MM.1S (cell line): Measurements from ENCODE around the gene LRRC56.

Experiments
- EZH2 ChIP-seq: fragments of 300-600 bp; sonication (generic); optimal IDR thresholded peaks from 2 replicates; pipeline ENCODE3; 2017; ENCODE audit warnings: low read depth, mild to moderate bottlenecking, antibody characterized with exemption, low read length, mixed read lengths
- TF ChIP-seq, protein P1 (sequence below): fragments of 300-600 bp; sonication (generic); IDR thresholded peaks from 2 replicates; pipeline ENCODE4 v1.5.1; 2016; ENCODE audit warnings: antibody characterized with exemption, low read length, mixed read lengths

- TF ChIP-seq, protein P1, sequence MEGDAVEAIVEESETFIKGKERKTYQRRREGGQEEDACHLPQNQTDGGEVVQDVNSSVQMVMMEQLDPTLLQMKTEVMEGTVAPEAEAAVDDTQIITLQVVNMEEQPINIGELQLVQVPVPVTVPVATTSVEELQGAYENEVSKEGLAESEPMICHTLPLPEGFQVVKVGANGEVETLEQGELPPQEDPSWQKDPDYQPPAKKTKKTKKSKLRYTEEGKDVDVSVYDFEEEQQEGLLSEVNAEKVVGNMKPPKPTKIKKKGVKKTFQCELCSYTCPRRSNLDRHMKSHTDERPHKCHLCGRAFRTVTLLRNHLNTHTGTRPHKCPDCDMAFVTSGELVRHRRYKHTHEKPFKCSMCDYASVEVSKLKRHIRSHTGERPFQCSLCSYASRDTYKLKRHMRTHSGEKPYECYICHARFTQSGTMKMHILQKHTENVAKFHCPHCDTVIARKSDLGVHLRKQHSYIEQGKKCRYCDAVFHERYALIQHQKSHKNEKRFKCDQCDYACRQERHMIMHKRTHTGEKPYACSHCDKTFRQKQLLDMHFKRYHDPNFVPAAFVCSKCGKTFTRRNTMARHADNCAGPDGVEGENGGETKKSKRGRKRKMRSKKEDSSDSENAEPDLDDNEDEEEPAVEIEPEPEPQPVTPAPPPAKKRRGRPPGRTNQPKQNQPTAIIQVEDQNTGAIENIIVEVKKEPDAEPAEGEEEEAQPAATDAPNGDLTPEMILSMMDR, result no peak
- TF ChIP-seq EZH2, result no peak
Measured at GRCh38 chr11:528166-528814, 9.0 kb upstream of the LRRC56 start.
